HG03558 (cell line): ENCODE measurements around the gene TMA7B.

Experiments used
- ATAC-seq: cut with Tn5 transposase; IDR thresholded peaks from one replicate; pipeline ENCODE4 v1.9.1; 2021; ENCODE audit warnings: moderate number of reproducible peaks; ENCODE audit not compliant: unreplicated experiment; ENCODE audit errors: extremely low read depth

The TMA7B gene

GRCh38 chr22:39932918-39933649 is 27.1 kb upstream of the TMA7B start:
- ATAC-seq, result no peak

GRCh38 chr22:39933741-39934140 is 26.5 kb upstream of the TMA7B start:
- no peak for ATAC-seq

- ATAC-seq, result no peak
These were observed 25.1 kb upstream of the TMA7B start for GRCh38 chr22:39935116-39935515.

GRCh38 chr22:39935612-39936011 is 24.6 kb upstream of the TMA7B start:
- no peak for ATAC-seq

GRCh38 chr22:39936523-39937145 is 23.6 kb upstream of the TMA7B start:
- no peak for ATAC-seq

- no peak for ATAC-seq
These were observed 22.3 kb upstream of the TMA7B start for GRCh38 chr22:39937906-39938305.

- no peak for ATAC-seq
These were observed 21.6 kb upstream of the TMA7B start for GRCh38 chr22:39938509-39939111.

GRCh38 chr22:39939830-39940229 is 20.4 kb upstream of the TMA7B start:
- ATAC-seq, result no peak

GRCh38 chr22:39940757-39941305 is 19.4 kb upstream of the TMA7B start:
- ATAC-seq, result no peak

GRCh38 chr22:39941601-39942000 is 18.6 kb upstream of the TMA7B start:
- no peak for ATAC-seq

- ATAC-seq, result no peak
These were observed 17.6 kb upstream of the TMA7B start for GRCh38 chr22:39942439-39943230.

- ATAC-seq, result no peak
These were observed 16.9 kb upstream of the TMA7B start for GRCh38 chr22:39943337-39943736.

GRCh38 chr22:39943953-39944872 is 16.0 kb upstream of the TMA7B start:
- no peak for ATAC-seq

- ATAC-seq, result no peak
These were observed 14.1 kb upstream of the TMA7B start for GRCh38 chr22:39946126-39946502.

GRCh38 chr22:39946503-39947219 is 13.5 kb upstream of the TMA7B start:
- ATAC-seq, result no peak

- ATAC-seq, result no peak
These were observed 12.7 kb upstream of the TMA7B start for GRCh38 chr22:39947220-39948216.

- no peak for ATAC-seq
These were observed 10.0 kb upstream of the TMA7B start for GRCh38 chr22:39949964-39950737.
